ENCODE data around the gene SLC6A5.

GRCh38 chr11:20599221-20600019 lies at the start of gene SLC6A5:
- TF ChIP-seq, protein P1, sequence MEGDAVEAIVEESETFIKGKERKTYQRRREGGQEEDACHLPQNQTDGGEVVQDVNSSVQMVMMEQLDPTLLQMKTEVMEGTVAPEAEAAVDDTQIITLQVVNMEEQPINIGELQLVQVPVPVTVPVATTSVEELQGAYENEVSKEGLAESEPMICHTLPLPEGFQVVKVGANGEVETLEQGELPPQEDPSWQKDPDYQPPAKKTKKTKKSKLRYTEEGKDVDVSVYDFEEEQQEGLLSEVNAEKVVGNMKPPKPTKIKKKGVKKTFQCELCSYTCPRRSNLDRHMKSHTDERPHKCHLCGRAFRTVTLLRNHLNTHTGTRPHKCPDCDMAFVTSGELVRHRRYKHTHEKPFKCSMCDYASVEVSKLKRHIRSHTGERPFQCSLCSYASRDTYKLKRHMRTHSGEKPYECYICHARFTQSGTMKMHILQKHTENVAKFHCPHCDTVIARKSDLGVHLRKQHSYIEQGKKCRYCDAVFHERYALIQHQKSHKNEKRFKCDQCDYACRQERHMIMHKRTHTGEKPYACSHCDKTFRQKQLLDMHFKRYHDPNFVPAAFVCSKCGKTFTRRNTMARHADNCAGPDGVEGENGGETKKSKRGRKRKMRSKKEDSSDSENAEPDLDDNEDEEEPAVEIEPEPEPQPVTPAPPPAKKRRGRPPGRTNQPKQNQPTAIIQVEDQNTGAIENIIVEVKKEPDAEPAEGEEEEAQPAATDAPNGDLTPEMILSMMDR (IDR thresholded peaks at IDR 0.05): no peak
- TF ChIP-seq POLR2A (IDR thresholded peaks at IDR 0.05) (no peak), EP300 (IDR thresholded peaks at IDR 0.05) (no peak)

Measured in ovary (tissue), 3 donors.